ENCODE measurements around the gene RBL2.

GRCh38 chr16:53503991-53504663 is 69.9 kb downstream of the RBL2 start:
- TF ChIP-seq POLR2A (IDR thresholded peaks at IDR 0.05) (no peak), CTCF (IDR thresholded peaks at IDR 0.05 in 8 of 11, conservative IDR thresholded peaks at IDR 0.05 in 3 of 11) (peak in 1 of 11 experiments; percentile 12)
